K562 treated with DMSO at 1 percent for 24 hours (cell line): Measurements from ENCODE around the gene RAP1GAP2. TPM values are rescaled to one million over a fixed set of nuclear protein-coding genes. Genes with fewer than 3 reads are reported as not detected.

ENCODE experiments used
- total RNA-seq: library from RNA; unstranded; fragments of 300-600 nt; gene quantifications from 2 replicates; pipeline ENCODE4 v1.2.3, GENCODE V29; 2022; ENCODE audit warnings: low read depth; ENCODE audit not compliant: insufficient read depth

RAP1GAP2 gene
- total RNA-seq, result 0.17 TPM in 1 of 2 replicates, not detected in the other

DNA sequence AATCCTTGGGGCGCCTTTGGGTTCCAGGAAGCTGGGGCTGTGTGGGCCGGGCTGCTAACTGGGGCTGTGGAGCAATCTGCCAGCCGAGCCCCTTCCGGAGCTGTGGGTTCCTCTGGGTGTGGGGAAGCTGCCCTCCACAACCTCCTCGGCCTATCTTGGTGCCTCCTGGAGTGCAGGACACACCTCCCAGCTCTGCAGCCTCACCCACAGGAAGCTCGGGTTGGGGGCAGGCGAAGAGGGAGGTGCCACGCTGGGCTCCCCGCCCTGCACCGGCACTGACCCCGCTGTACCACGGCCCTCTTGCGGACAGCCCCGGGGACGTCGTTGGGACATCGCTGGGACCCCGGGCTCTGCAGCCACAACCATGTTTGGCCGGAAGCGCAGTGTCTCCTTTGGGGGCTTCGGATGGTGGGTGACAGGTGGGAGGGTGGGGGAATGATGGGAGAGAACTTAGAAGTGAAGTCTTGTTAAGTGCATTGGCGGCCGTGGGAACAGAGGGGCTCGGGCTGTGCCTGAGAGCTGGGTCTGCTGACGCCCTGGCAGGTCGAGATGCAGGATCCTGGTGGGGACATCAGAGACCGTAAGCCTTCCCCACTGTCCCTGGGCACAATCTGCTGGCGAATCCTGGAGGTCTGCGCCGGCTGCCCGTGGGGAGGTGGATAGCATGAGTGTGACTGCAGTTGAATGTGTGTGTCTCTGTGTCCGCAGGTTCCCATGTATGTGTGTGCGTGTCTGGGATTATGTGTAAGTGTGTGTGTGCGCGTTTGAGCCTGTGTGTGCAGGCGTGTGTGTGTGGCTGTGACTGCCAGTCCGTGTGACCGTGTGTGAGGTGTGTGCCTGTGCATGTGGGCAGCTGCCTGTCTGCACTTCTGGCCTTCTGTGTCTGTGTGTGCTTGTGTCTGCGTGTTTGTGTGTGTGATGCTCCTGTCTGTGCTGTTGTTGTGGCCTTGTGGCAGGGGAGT is at the start of gene RAP1GAP2:
TSS of gene RAP1GAP2 (plus strand) at position 275 of the 962 bp plus-strand sequence. CDS start at position 365, 90 bp downstream.

DNA sequence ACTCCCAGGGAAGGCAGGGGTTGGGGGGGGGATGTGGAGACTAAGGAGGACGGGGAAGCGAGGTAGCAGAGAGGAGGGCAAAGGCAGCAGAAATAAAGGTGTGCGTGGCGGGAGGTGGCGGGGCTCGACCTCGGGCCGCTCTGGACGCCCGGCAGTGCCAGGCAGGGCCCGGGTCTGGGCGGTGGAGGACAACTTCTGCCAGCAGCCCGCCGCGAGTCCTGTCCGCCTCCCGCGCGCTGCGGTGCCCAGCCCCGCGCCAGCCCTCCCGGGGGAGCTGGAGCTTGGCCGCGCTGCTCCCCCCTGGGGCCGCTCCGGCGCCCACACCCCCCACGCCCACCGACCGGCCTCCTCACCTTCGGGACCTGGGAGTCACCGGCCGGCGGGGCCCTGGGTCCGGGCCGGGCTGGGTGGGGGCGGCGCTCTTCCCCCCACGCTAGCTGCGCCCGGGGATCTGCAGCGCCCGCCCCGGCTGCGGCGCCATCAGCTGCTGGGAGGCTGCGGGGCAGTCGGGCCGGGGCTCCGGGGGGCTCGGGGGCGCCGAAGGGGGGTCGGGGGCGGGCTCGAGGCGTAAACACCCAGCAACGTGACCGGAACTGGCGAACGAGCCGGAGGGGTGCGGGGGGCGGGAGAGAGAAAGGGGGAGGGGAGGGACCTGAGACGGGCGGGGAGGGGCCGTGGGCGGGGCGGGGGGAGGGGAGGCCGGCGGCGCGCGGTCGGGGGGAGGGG is 47.0 kb upstream of the RAP1GAP2 start, which contains the start of gene CCDC92B:
TSS of gene CCDC92B (minus strand) at position 595 of the 726 bp plus-strand sequence. CDS start 14,507 bp downstream, outside the sequence.

DNA sequence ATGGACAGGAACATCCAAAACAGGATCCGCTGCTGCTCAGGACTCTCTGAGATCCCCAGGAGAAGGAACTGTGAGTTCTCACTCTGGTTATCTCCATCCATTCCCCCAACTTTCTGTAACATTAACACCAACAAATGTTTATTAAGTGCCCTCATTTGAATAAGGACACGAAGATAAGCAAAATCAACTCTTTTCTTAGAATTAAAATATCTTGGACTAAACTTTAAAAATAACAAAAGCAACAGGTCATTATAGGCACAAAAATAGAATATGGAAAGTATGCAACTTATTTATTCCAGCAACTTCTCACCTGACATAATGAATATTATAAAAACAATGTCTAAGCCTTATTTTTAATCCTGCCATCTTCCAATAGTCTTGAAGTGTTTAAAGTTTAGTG is 267.3 kb downstream of the RAP1GAP2 start, which contains the start of gene OR1D5:
TSS of gene OR1D5 (minus strand) at position 101 of the 400 bp plus-strand sequence. CDS start at position 101, 0 bp downstream.

Other genes with a start within 250 kb of the RAP1GAP2 start
- 22.1 and 28.6 TPM in 2 replicates for gene PAFAH1B1, start 202.8 kb upstream of the RAP1GAP2 start, total RNA-seq
- gene CLUH, start 84.7 kb upstream of the RAP1GAP2 start, total RNA-seq, result 38.2 and 49.5 TPM in 2 replicates
- not detected in 2 replicates for gene CCDC92B, start 46.8 kb upstream of the RAP1GAP2 start, total RNA-seq